ENCODE measurements around the gene GMEB2. TPM values are rescaled to one million over a fixed set of nuclear protein-coding genes. Genes with fewer than 3 reads are reported as not detected.

GMEB2 gene
- total RNA-seq, 6 donors from 2014 or later, result 10.1 to 12.9 (median 12.4) TPM

DNA sequence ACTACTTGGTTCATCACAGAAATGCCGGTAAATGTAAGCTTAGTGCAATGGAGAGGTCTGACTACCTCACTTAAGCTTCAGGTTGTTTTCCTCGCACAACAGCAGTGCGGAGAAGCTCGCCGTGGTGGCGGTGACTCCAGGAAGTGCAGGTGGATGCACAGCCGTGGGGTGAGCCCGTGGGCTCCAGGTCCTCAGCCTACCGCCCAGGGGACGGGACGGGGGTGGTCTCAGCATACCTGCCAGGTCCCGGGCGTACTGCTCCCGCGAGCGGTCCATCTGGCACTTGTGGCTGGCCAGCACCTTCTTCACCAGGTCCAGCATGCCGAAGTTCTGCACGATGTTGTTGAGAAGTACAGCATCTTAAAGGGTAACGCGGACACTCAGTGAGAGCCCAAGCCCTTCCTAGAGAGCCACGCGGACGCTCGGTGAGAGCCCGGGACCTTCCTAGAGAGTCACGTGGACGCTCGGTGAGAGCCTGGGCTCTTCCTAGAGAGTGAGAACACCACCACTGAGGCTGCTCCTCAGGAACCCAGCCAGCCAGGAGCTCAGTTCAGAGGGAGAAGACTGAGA lies 35.0 kb downstream of the GMEB2 start:
- H3K4me3 ChIP-seq, result no peak overlapping the region
- no peak overlapping the region for H3K27ac ChIP-seq
- DNase-seq, result no peak
- peaks cover 17 to 82% (median 66%) of the 10 kb centered on the region in 4 donors for H3K36me3 ChIP-seq
- no peak for ATAC-seq (ENCODE audit: low FRiP score in 2 of 2)
- no peak for TF ChIP-seq POLR2AphosphoS5 (IDR thresholded peaks at IDR 0.05)
- TF ChIP-seq EP300 (IDR thresholded peaks at IDR 0.05), result no peak
- no peak for TF ChIP-seq POLR2A (IDR thresholded peaks at IDR 0.05)
- TF ChIP-seq, protein P1, sequence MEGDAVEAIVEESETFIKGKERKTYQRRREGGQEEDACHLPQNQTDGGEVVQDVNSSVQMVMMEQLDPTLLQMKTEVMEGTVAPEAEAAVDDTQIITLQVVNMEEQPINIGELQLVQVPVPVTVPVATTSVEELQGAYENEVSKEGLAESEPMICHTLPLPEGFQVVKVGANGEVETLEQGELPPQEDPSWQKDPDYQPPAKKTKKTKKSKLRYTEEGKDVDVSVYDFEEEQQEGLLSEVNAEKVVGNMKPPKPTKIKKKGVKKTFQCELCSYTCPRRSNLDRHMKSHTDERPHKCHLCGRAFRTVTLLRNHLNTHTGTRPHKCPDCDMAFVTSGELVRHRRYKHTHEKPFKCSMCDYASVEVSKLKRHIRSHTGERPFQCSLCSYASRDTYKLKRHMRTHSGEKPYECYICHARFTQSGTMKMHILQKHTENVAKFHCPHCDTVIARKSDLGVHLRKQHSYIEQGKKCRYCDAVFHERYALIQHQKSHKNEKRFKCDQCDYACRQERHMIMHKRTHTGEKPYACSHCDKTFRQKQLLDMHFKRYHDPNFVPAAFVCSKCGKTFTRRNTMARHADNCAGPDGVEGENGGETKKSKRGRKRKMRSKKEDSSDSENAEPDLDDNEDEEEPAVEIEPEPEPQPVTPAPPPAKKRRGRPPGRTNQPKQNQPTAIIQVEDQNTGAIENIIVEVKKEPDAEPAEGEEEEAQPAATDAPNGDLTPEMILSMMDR (IDR thresholded peaks at IDR 0.05), result no peak
- WGBS, 2 donors, result 91% methylated on average over 21 to 28 of the region's 28 CpGs
- H3K4me1 ChIP-seq, result no peaks in the 10 kb centered on the region
- H3K9me3 ChIP-seq, result no peaks in the 10 kb centered on the region
- no peaks in the 10 kb centered on the region for H3K27me3 ChIP-seq

DNA sequence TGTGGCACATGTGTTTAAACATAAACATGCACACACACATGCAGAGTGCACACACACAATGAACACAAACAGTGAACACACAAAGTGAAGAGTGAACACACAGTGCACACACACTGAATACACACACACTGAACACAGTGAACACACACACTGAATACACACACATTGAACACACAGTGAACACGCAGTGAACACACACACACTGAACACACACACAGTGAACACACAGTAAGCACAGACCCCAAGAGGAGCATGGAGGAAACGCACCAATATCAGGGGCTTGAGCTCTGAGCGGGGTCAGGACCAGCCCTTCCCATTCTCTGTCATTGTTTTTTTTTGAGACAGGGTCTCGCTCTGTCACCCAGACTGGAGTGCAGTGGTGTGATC lies 35.8 kb downstream of the GMEB2 start:
- Histone ChIP-seq H3K9me3 (no peaks in the 10 kb centered on the region), H3K27me3 (no peaks in the 10 kb centered on the region), H3K27ac (no peak overlapping the region), H3K4me3 (no peak overlapping the region), H3K4me1 (no peaks in the 10 kb centered on the region), H3K36me3 (peaks cover 17 to 75% (median 64%) of the 10 kb centered on the region in 4 donors)
- DNase-seq (no peak), ATAC-seq (ENCODE audit: low FRiP score in 2 of 2) (no peak)
- 97 to 100% methylated on average over 4 of the region's 4 CpGs for WGBS, 2 donors
- TF ChIP-seq EP300 (IDR thresholded peaks at IDR 0.05), result no peak

DNA sequence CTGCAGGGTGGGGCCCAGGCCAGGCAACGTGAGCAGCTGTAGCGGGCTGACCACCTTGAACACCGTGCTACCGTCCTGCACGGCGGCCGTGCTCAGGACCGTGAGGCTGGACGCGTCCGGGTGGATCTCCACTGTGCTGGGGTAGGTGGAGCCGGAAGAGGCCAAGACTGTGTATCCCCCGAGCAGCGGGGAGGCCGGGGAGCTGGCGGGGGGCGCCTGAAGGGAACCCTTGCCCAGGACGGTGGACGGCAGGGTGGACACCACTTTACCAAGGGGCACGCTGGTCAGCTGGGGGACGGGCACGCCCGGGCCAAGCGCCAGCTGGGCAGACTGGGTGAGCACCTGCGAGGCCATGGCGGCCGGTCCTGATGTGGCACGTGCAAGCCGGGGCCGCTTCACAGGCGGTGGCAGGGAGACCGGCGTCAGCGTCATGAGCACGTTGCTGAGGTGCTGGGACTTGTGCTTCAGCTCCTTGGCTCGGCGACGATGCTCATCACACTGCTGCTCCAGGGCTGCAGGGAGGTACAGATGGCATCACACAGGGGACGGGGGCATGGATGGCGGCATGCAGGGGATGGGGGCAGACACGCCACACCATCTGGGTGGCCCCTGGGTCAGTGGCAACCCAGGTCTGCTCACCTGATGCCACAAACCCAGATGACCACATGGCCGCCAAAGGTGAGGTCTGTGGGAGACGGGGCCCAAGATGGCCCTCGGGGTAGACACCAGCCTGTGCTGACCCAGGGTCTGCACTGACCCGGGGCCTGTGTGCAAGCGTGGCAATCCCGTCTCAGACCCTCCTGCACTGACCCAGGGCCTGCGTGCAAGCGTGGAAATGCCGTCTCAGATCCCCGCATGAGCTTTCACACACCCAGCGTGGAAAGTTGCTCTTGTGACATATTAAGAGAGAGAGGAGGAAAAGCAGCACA lies 36.4 kb downstream of the GMEB2 start:
- Histone ChIP-seq H3K27ac (no peak overlapping the region), H3K9me3 (no peaks in the 10 kb centered on the region), H3K4me3 (no peak overlapping the region), H3K4me1 (no peaks in the 10 kb centered on the region), H3K27me3 (no peaks in the 10 kb centered on the region), H3K36me3 (peaks cover 17 to 69% (median 58%) of the 10 kb centered on the region in 4 donors)
- no peak for DNase-seq
- WGBS, 2 donors, result 92 to 94% methylated on average over 19 to 48 of the region's 52 CpGs
- TF ChIP-seq, protein P1 (IDR thresholded peaks at IDR 0.05), result no peak
- TF ChIP-seq EP300 (IDR thresholded peaks at IDR 0.05), result no peak
- TF ChIP-seq POLR2A (IDR thresholded peaks at IDR 0.05), result no peak
- TF ChIP-seq POLR2AphosphoS5 (IDR thresholded peaks at IDR 0.05), result no peak
- ATAC-seq (ENCODE audit: low FRiP score in 2 of 2), result no peak

DNA sequence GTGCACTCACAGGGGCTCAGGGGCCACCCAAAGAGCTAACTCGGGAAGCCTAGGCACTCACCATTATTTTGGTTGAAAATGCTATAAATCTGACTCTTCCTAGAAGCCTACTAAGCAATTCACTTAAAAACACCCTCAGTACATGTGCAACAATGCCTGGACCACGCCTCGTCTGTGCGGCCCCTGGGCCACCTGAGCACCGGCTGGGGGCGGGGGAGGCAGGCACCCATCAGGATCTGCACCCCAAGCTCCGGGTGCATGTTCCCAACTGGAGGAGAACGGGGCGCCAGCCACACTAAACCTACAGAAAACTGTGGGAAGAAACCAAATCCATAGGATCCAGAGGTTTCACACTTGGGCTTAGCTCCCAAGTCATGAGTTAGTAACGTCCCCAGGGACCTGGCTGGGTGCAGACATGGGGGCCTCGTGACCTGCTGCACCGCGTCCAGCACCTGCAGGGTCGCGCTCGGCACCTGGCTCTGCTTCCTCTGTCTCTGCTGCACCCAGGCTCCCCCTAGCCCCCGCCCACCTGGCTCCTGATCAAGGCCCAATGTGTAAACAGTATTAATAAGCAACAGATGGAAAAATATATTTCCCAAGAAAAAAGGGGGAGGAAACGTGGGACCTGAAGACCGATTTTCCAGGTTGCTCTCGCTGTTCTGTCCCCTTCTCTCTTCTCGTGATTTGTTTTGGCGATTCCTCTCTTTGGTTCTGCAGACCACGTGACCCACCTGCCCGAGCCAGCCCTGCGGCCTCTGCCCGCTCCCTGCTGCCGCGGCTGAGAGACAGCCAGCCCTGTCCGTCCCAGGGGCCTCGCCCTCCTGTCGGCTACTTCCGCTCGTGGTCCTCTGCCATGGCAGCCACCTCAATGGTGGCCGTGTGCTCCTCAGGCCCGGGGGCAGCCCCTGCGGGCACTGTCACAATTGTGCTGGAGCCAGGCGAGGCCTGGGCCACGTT lies 37.4 kb downstream of the GMEB2 start:
- H3K27ac ChIP-seq, result no peak overlapping the region
- ATAC-seq (ENCODE audit: low FRiP score in 2 of 2) (no peak), DNase-seq (no peak)
- no peaks in the 10 kb centered on the region for H3K9me3 ChIP-seq
- no peaks in the 10 kb centered on the region for H3K4me1 ChIP-seq
- no peak overlapping the region for H3K4me3 ChIP-seq
- peaks cover 17 to 60% (median 53%) of the 10 kb centered on the region in 4 donors for H3K36me3 ChIP-seq
- 94 to 96% methylated on average over 34 to 36 of the region's 38 CpGs for WGBS, 2 donors
- H3K27me3 ChIP-seq, result no peaks in the 10 kb centered on the region
- no peak for TF ChIP-seq POLR2A (IDR thresholded peaks at IDR 0.05)
- TF ChIP-seq POLR2AphosphoS5 (IDR thresholded peaks at IDR 0.05), result no peak
- TF ChIP-seq, protein P1 (IDR thresholded peaks at IDR 0.05), result no peak
- TF ChIP-seq EP300 (IDR thresholded peaks at IDR 0.05), result no peak

DNA sequence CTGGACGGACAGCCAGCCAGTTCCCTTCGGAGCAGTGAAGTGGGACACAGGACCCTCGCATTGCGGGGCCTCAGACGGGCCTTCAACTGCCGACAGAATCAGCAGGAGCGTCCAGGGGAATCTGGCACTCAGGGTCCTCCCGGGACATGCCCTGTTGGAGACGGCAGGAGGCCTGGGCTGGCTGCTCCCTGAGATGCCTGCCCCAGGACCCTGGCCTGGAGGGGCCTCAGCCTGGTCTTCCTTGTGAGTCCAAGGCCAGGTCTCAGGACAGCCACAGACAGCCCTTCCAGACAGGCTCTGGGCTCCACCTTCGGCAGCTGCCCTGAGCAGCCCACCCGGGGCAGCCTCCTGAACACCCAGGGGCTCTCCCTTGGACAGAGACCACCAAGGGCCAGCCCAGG lies 38.3 kb downstream of the GMEB2 start:
- WGBS, 2 donors, result 91 to 92% methylated on average over 10 to 11 of the region's 11 CpGs
- Histone ChIP-seq H3K9me3 (no peaks in the 10 kb centered on the region), H3K36me3 (peaks cover 17 to 51% (median 49%) of the 10 kb centered on the region in 4 donors), H3K4me3 (no peak overlapping the region), H3K4me1 (no peaks in the 10 kb centered on the region), H3K27ac (no peak overlapping the region), H3K27me3 (no peaks in the 10 kb centered on the region)
- DNase-seq, result peak in 1 of 2 donors; percentile 54
- TF ChIP-seq EP300 (IDR thresholded peaks at IDR 0.05) (no peak), POLR2A (IDR thresholded peaks at IDR 0.05) (no peak), POLR2AphosphoS5 (IDR thresholded peaks at IDR 0.05) (no peak)
- TF ChIP-seq, protein P1 (IDR thresholded peaks at IDR 0.05), result no peak
- no peak for ATAC-seq (ENCODE audit: low FRiP score in 2 of 2)
